Gastroesophageal sphincter (tissue), 4 donors: Measurements from ENCODE around the gene STK32C. TPM values are rescaled to one million over a fixed set of nuclear protein-coding genes. Genes with fewer than 3 reads are reported as not detected.

Experiments
- ATAC-seq: fragments of 150-250 bp; one replicate; pipeline ENCODE4 v1.9.1; 2016; ENCODE audit warnings: mild to moderate bottlenecking, moderate library complexity
- H3K27ac ChIP-seq, 4 donors: fragments of 200-600 bp; sonication (generic) in 3 of 4; 1 replicate in 3 of 4; 2 replicates in 1 of 4; pipeline ENCODE4 v1.5.1; 2016 to 2019
- H3K27me3 ChIP-seq: fragments of 200-600 bp; sonication (generic); one replicate; pipeline ENCODE4 v1.5.1; 2019
- H3K36me3 ChIP-seq, 2 donors: fragments of 200-600 bp; sonication (generic); one replicate each; pipeline ENCODE4 v1.5.1; 2019; ENCODE audit warnings: control low read depth in 1 of 2
- H3K4me1 ChIP-seq, 3 donors: fragments of 200-600 bp; sonication (generic); 1 replicate in 2 of 3; 2 replicates in 1 of 3; pipeline ENCODE4 v1.5.1; 2016 to 2019; ENCODE audit warnings: control low read depth in 2 of 3
- H3K4me3 ChIP-seq, 2 donors: fragments of 200-600 bp; sonication (generic); one replicate each; pipeline ENCODE4 v1.5.1; 2019; ENCODE audit warnings: mild to moderate bottlenecking in 1 of 2, moderate library complexity in 1 of 2
- H3K9me3 ChIP-seq, 3 donors: fragments of 200-600 bp; sonication (generic); one replicate each; pipeline ENCODE4 v1.5.1; 2017 to 2019; ENCODE audit warnings: control low read depth in 2 of 3
- CTCF ChIP-seq, 4 experiments: fragments of 200-600 bp in 2 of 4; fragments of 450-650 bp in 2 of 4; sonication (generic) in 1 of 4; IDR thresholded peaks; one replicate each; pipeline ENCODE4 v1.5.1; 2017 to 2019; ENCODE audit warnings: antibody characterized with exemption in 4 of 4, mild to moderate bottlenecking in 2 of 4, moderate library complexity in 2 of 4
- EP300 ChIP-seq: sonication (generic); formaldehyde crosslinking; IDR thresholded peaks from one replicate; pipeline ENCODE4 v1.6.1; 2017; ENCODE audit warnings: antibody characterized with exemption, mild to moderate bottlenecking
- POLR2A ChIP-seq, 2 donors: fragments of 450-650 bp; IDR thresholded peaks; one replicate each; pipeline ENCODE4 v1.6.1; 2017; ENCODE audit warnings: antibody characterized with exemption in 2 of 2, mild to moderate bottlenecking in 2 of 2, moderate library complexity in 1 of 2
- POLR2AphosphoS5 ChIP-seq: sonication (generic); formaldehyde crosslinking; IDR thresholded peaks from one replicate; pipeline ENCODE4 v1.6.1; 2017; ENCODE audit warnings: antibody characterized with exemption
- WGBS, 2 donors: methylation state at CpG; one replicate each; pipeline ENCODE4 v1.1.5; 2018; ENCODE audit warnings: low coverage in 1 of 2; 5-methylcytosine and 5-hydroxymethylcytosine counted together
- total RNA-seq, 4 donors: library from RNA; depleted of rRNA; stranded (reverse); fragments of >200 nt; gene quantifications; one replicate each; pipeline ENCODE4 v1.1.0, GENCODE V29; 2016

The STK32C gene
- total RNA-seq, 4 donors from 2014 or later: 3.8 to 13.0 (median 5.1) TPM

DNA sequence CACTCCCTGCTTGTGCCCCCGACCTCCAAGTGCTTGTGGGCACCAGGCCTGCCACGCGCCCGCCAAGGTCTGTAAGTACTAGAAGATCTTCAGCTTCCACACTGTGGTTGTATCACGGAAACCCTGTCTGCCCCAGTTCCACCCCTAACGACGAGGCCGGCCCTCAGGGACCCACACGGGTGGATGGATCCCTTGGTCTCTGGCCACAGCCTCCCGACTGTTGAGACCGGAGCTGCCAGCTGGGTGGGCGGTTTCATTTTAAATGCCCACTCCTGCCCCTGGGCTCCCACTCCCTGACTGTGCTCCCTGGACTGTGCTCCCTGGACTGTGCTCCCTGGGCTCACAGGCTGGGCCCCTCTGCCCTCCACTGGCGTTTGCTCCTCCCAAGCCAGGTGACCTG is 70.9 kb downstream of the STK32C start:
- no peaks in the 10 kb centered on the region for H3K4me1 ChIP-seq
- no peaks in the 10 kb centered on the region for H3K9me3 ChIP-seq
- no peaks in the 10 kb centered on the region for H3K27me3 ChIP-seq
- ATAC-seq: no peak
- 100% methylated on average over 2 of the region's 13 CpGs; no CpG with 5 or more reads in 1 of the 2 donors for WGBS, 2 donors
- H3K4me3 ChIP-seq: no peak overlapping the region
- no peaks in the 10 kb centered on the region for H3K36me3 ChIP-seq
- no peak overlapping the region for H3K27ac ChIP-seq
- TF ChIP-seq POLR2AphosphoS5 (no peak), EP300 (no peak), POLR2A (IDR thresholded peaks at IDR 0.05) (no peak), CTCF (IDR thresholded peaks at IDR 0.05) (no peak)

- TF ChIP-seq POLR2AphosphoS5 (no peak), CTCF (IDR thresholded peaks at IDR 0.05) (no peak)
- no peaks in the 10 kb centered on the region for H3K27me3 ChIP-seq
- no peak overlapping the region for H3K27ac ChIP-seq
- 80% methylated on average over 1 of the region's 21 CpGs; no CpG with 5 or more reads in 1 of the 2 donors for WGBS, 2 donors
- ATAC-seq: no peak
- no peaks in the 10 kb centered on the region for H3K9me3 ChIP-seq
- no peak overlapping the region for H3K4me3 ChIP-seq
- no peaks in the 10 kb centered on the region for H3K4me1 ChIP-seq
- no peaks in the 10 kb centered on the region for H3K36me3 ChIP-seq
Measured at GRCh38 chr10:132236161-132236560, 71.6 kb downstream of the STK32C start.

GRCh38 chr10:132234860-132235259 is 72.9 kb downstream of the STK32C start:
- no peaks in the 10 kb centered on the region for H3K27me3 ChIP-seq
- H3K27ac ChIP-seq: no peak overlapping the region
- no peak overlapping the region for H3K4me3 ChIP-seq
- no peak for ATAC-seq
- TF ChIP-seq POLR2A (IDR thresholded peaks at IDR 0.05) (no peak), EP300 (no peak), CTCF (IDR thresholded peaks at IDR 0.05) (no peak), POLR2AphosphoS5 (no peak)
- no peaks in the 10 kb centered on the region for H3K36me3 ChIP-seq
- WGBS, 2 donors: 93 to 100% methylated on average over 3 to 6 of the region's 6 CpGs
- H3K9me3 ChIP-seq: no peaks in the 10 kb centered on the region
- peaks cover 0 to under 1% (median 0%) of the 10 kb centered on the region in 3 donors for H3K4me1 ChIP-seq

DNA sequence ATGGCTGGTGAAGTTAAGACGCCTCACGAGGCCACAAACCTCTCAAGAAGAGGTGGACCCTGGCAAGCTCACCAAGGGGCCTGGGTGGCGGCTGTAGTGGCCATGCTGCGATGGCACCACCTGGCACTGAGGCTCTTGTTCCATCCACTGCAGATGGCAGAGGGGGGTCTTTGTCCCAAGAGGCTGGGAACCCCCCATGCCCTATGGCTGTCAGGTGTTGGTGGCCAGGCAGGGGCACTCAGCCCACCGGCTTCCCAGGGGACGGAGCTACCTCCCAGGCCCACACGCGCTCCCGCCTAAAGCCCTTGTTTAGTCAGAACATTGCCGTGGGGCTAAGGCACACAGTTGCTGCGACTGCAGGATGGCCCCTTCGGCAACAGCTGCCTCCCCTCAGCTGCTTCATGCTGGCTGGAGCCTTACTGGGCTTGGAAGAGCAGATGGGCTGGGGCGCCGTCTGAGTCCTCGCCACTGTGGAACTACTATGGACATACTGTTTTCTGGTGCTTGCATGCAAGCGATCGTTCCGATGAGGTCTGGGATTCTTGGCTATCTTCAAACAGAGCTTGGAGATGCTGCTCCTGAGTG is 74.2 kb downstream of the STK32C start:
- Histone ChIP-seq H3K9me3 (no peaks in the 10 kb centered on the region), H3K36me3 (no peaks in the 10 kb centered on the region), H3K27me3 (no peaks in the 10 kb centered on the region), H3K27ac (no peak overlapping the region), H3K4me1 (peaks cover 0 to 4% (median 0%) of the 10 kb centered on the region in 3 donors), H3K4me3 (no peak overlapping the region)
- WGBS, 2 donors: 40% methylated on average over 1 of the region's 18 CpGs; no CpG with 5 or more reads in 1 of the 2 donors
- TF ChIP-seq POLR2AphosphoS5: no peak
- no peak for ATAC-seq

GRCh38 chr10:132232981-132233380 is 74.8 kb downstream of the STK32C start:
- peaks cover 0 to 4% (median 0%) of the 10 kb centered on the region in 3 donors for H3K4me1 ChIP-seq
- no peak for ATAC-seq
- TF ChIP-seq POLR2A (IDR thresholded peaks at IDR 0.05): no peak
- no CpG with 5 or more reads among the region's 9 CpGs for WGBS, 2 donors
- H3K36me3 ChIP-seq: no peaks in the 10 kb centered on the region
- H3K9me3 ChIP-seq: no peaks in the 10 kb centered on the region
- H3K27me3 ChIP-seq: no peaks in the 10 kb centered on the region
- no peak overlapping the region for H3K4me3 ChIP-seq
- no peak overlapping the region for H3K27ac ChIP-seq
